Measurements from ENCODE around the gene GRSF1. TPM values are rescaled to one million over a fixed set of nuclear protein-coding genes. Genes with fewer than 3 reads are reported as not detected.
"Not testable (repeated sequence)": the region's sequence is repeated elsewhere in the genome, so short reads cannot be mapped to it uniquely, and the experiment has no call there.

The GRSF1 gene
- total RNA-seq, 2 donors from 2014 or later: 56.6 to 58.3 TPM

GRCh38 chr4:70772929-70773555 is 66.6 kb downstream of the GRSF1 start:
- intact Hi-C loops (cut with DNase I): no loop called here
- Histone ChIP-seq H3K27ac (no peak overlapping the region), H3K4me1 (replicated peaks) (no peaks in the 10 kb centered on the region), H3K27me3 (replicated peaks; ENCODE audit: insufficient read depth) (no peaks in the 10 kb centered on the region), H3K4me3 (no peak overlapping the region), H3K36me3 (no peaks in the 10 kb centered on the region), H3K9me3 (no peaks in the 10 kb centered on the region)
- 86% methylated on average over 6 of the region's 6 CpGs for WGBS
- DNase-seq (ENCODE audit: low spot score): no peak
- TF ChIP-seq POLR2A (IDR thresholded peaks at IDR 0.05) (no peak), POLR2AphosphoS5 (IDR thresholded peaks at IDR 0.05) (no peak), CTCF (IDR thresholded peaks at IDR 0.05) (no peak)

GRCh38 chr4:70769396-70769795 is 70.3 kb downstream of the GRSF1 start:
- H3K36me3 ChIP-seq; H3K27me3 ChIP-seq (replicated peaks; ENCODE audit: insufficient read depth); H3K27ac ChIP-seq; H3K4me3 ChIP-seq; H3K4me1 ChIP-seq (replicated peaks); DNase-seq (ENCODE audit: low spot score); intact Hi-C loops (cut with DNase I); H3K9me3 ChIP-seq: not testable (repeated sequence)
- 100% methylated on average over 1 of the region's 1 CpG for WGBS

GRCh38 chr4:70768301-70768948 is 71.3 kb downstream of the GRSF1 start:
- no peaks in the 10 kb centered on the region for H3K4me1 ChIP-seq (replicated peaks)
- no peak overlapping the region for H3K4me3 ChIP-seq
- intact Hi-C loops (cut with DNase I): no loop called here

More at GRCh38 chr4:70768301-70768948, 71.3 kb downstream of the GRSF1 start:
- Histone ChIP-seq H3K36me3 (no peaks in the 10 kb centered on the region), H3K27me3 (replicated peaks; ENCODE audit: insufficient read depth) (no peaks in the 10 kb centered on the region), H3K9me3 (no peaks in the 10 kb centered on the region), H3K27ac (no peak overlapping the region)
- no peak for DNase-seq (ENCODE audit: low spot score)
- TF ChIP-seq POLR2AphosphoS5 (IDR thresholded peaks at IDR 0.05): no peak
- TF ChIP-seq CTCF (IDR thresholded peaks at IDR 0.05): no peak
- TF ChIP-seq POLR2A (IDR thresholded peaks at IDR 0.05): no peak
- 89% methylated on average over 3 of the region's 3 CpGs for WGBS

Small RNAs within 50 kb of the gene (small RNA-seq; reads per million reads assigned to genes)
- gene RF00026 (0 reads per million in 2 donors), gene RNU6-891P (0 reads per million in 2 donors)

Other genes with a start within 250 kb of the GRSF1 start
- not detected for gene AMBN, start 247.6 kb downstream of the GRSF1 start, total RNA-seq
- gene ENAM, start 211.1 kb downstream of the GRSF1 start, total RNA-seq: 1 to 10 TPM in 1 of 2 donors, under 1 TPM in 1; 0.09 to 2.1 TPM
- 1 to 10 TPM in 1 of 2 donors, under 1 TPM in 1; 0.62 to 2.0 TPM for gene JCHAIN, start 173.4 kb downstream of the GRSF1 start, total RNA-seq
- gene UTP3, start 151.4 kb downstream of the GRSF1 start, total RNA-seq: 10 to 100 TPM; 13.4 to 19.7 TPM
- 100 to 1,000 TPM in 1 of 2 donors, 10 to 100 TPM in 1; 51.7 to 118 TPM for gene RUFY3, start 117.9 kb downstream of the GRSF1 start, total RNA-seq
- gene MOB1B, start 62.5 kb upstream of the GRSF1 start, total RNA-seq: 10 to 100 TPM; 13.6 to 19.7 TPM
- gene DCK, start 153.8 kb upstream of the GRSF1 start, total RNA-seq: 10 to 100 TPM; 14.0 to 17.0 TPM

All from prostate gland (tissue), 2 donors.